Inflammatory macrophage treated with lipopolysaccharide for 1 hour (primary cell): Measurements from ENCODE around the gene ZNF80.

Experiments used
- DNase-seq, 2 donors: peaks; one replicate each; pipeline ENCODE4 v3.0.0-alpha.2; 2020 to 2022

Gene ZNF80

DNA sequence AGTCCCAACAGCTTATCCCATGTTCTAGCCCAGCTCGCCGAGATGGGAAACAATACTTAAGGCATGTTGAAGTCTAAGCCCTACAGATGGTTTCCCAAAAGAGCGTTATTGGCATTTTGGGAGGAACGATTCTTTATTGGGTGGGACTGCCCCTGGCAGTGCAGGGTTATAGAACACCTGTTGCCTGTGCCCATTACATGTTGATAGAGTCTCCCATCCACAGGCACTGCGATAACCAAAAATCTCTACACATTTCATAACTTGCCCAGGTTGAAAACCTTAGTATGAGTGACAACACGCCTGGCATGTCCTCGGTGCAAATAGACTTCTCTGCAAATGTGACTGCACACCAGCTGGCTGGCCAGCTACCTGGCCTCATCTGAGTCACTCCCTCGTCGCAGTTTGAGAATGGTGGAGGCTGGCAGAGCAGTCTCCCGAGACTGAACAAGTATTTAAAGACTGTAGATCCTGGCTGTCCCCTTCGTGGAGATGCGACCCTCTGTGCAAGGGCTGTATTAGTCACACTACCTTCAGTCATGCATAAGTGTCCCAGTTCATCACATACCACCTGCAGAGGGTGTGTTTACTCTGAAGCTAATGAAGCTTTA lies 18.7 kb downstream of the ZNF80 start:
- no peak for DNase-seq

DNA sequence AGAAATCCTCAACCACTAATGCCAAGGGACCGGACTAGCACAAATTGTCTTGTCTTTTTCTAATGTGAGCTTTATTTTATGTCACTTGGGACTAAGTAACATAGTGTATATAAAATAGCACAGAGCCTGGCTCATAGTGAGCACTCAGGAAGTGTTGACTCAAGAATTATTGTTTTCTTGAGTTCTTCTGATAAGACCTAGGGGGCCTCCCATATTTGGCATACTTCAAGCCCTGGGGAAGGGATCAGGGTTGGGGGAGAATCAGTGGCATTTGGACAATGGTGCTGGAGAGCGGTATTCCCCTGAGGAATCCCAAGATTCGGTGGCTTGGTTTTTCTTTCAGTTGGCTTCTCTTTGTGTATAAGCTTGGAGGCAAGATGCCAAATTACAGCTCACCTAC lies 19.4 kb downstream of the ZNF80 start:
- no peak for DNase-seq

- no peak for DNase-seq
Measured at GRCh38 chr3:114217266-114217665, 20.1 kb downstream of the ZNF80 start.

DNA sequence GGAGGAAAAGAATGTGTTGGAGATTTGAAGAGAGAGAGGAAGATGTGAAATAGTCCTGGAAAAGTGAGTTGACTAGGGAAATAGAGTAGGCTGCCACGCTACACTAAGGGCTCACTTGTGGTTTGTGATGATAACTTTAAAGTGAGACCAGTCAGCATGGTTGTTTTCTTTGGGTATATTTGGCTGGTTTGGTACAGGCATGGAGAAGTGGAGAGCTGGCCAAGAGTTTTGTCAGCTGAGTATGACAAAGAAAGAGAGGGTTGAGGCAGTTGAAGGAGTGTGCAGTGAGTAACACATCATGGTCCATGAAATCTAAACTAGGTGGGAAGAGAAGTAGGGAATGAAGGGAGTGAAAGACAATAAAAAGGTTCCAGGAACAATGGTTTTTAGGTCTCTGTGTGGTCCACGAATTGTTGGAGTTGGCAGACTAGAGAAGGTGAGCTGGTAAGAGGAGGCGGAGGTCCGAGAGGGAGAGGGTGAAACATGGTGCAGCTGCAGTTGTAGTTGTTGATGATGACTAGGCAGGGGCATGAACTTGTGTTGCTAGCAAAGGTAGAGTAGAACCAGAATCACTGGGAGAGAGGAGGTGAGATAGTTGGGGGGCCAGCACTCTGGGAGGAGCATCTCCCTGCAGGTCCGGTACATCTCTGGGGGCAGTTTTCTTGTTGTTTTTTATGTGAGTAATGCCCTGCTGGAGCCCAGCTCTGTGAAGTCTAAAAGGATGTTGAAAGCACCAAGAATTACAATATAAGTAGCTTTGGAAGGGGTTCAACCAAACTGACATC lies 21.0 kb downstream of the ZNF80 start:
- DNase-seq, result no peak

GRCh38 chr3:114214542-114215341 lies 22.6 kb downstream of the ZNF80 start:
- DNase-seq, result no peak

DNA sequence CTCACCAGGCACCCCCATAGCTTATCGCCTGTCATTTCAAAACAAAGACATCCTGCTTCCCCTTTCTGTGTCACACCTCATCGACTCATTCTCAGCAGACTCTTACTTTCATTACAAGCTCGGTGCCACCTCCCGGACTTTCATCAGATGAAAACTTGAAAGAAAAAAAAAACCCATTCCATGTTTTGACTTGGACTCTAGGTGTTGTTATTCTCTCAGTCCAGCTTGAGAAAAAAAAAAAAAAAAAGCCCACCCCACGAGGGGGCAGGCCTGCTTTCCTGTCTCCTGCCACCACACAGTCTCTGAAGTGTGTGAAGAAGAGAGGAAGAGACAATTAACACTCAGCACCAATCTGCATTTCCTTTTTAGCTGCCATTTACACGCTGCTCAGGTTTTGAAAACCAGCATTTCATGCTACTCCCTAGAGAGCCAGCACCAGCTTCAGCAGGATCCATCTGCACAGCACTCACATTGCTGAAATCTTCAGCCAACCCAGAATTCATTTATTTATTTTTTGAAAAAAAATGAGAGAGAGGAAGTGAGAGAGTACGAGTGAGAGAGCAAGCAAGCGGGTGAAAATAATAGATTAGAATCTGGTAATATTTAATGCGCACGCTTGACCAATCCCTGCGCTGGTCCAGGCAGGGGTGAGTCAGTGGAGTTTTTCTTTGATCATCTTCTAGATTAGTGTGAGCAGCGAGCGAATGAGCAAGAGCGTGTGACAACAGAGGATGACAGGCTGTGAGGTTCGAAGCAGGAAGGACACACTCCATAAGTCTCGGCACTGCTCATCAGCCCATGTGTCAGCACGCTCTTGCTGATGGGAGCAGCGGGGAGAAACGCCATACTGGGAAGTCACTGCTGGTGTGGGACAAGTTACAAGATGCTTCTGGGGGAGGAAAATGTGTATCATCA lies 23.5 kb downstream of the ZNF80 start:
- DNase-seq, result peak; percentile 46 to 66

DNA sequence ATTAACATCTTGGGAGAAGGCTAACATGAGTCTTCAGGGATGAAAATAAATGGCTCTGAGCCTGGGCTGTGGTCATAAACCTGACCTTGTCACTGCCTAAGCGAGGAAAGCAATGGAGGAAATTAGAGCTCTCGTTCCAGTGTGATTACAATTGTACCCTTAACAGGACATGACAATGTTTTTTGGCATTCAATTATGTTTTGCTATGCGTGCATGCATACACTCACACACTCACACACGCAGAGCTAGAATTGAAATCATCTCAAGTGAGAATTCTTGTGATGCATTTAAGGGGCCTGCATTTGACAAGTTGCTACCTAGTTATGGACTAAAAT lies 24.1 kb downstream of the ZNF80 start:
- no peak for DNase-seq

DNA sequence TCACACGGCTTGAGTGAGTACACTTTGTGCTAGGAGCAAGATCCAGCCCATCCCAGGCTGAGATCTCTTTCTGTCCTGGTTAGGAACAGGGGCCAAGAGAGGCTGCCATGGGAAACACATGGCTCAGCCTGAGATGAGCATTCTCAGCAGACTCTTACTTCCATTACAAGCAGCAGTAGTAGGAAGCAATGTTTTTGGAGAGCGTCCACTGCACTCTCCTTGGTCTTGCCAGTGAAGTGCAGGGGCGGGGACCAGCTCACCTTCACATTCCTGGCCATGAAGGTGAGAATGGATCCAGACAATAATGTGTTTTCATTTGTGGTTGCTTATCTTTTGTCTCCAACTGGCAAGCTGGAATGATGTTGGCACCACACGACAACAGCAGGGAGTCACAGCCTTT lies 24.7 kb downstream of the ZNF80 start:
- DNase-seq, result no peak

- no peak for DNase-seq
Measured at GRCh38 chr3:114207768-114208167, 29.6 kb downstream of the ZNF80 start.

- DNase-seq, result no peak
Measured at GRCh38 chr3:114206342-114206741, 31.0 kb downstream of the ZNF80 start.

DNA sequence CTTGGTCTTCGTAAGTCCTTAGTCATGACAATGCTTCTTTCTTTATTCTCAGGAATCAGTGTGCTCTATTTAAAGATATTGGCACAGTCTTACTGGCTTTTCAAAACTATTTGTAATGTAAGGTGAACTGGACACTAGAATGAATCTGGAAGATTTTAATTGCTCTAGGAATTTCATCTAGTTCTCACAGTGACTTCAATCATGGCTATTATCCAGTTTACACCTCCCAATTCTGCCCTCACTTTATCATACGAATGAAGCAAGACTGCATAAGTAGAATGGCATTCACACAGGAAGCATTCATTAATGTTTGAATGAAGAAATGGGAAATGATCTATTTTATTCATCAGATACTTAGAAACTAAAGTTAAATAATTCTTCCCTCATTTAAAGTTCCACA lies 31.8 kb downstream of the ZNF80 start:
- no peak for DNase-seq

DNA sequence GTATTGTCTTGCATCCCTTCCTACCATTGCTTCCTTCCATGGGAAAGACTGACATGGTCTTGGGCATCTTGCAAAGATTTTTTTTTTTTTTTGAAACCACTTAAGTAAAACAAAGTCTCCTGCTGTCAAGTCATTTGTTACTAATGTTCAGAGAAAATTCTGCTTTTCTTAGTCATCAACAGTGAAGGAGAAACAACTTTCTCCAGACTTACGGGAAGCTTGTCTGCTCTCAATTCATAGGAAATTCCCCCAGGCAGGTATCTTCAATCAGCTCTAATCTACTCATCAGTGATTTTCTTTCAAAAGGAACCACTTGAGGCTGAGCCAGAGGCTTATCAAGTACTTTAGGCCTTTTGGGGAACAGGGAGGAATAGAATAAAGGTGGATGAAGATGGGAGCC lies 42.6 kb downstream of the ZNF80 start:
- DNase-seq, result no peak

DNA sequence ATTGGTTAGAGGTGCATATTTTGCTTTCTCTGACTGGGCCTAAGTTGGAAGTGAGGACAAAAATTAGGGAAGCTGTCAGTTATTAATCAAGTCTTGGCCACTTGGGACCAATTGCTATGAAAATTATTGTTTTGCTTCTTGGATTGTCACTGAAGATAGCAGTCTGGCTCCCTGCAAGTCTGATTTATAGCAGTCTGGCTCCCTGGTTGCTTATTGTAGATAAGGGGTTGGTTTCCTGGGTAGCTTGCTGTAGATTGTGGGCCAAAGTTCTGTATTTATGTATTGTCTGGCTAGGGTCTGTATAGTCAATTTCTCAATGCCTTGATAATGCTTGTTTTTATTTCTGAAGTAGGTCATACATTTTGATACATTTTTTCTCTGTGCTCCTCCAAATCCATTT lies 45.2 kb downstream of the ZNF80 start:
- DNase-seq, result no peak

- DNase-seq, result no peak
Measured at GRCh38 chr3:114186501-114186900, 50.9 kb downstream of the ZNF80 start.
